ENCODE measurements around the gene UBXN6. TPM values are rescaled to one million over a fixed set of nuclear protein-coding genes. Genes with fewer than 3 reads are reported as not detected.

The UBXN6 gene
- total RNA-seq, 4 donors from 2014 or later: 72.2 to 314 (median 132) TPM

DNA sequence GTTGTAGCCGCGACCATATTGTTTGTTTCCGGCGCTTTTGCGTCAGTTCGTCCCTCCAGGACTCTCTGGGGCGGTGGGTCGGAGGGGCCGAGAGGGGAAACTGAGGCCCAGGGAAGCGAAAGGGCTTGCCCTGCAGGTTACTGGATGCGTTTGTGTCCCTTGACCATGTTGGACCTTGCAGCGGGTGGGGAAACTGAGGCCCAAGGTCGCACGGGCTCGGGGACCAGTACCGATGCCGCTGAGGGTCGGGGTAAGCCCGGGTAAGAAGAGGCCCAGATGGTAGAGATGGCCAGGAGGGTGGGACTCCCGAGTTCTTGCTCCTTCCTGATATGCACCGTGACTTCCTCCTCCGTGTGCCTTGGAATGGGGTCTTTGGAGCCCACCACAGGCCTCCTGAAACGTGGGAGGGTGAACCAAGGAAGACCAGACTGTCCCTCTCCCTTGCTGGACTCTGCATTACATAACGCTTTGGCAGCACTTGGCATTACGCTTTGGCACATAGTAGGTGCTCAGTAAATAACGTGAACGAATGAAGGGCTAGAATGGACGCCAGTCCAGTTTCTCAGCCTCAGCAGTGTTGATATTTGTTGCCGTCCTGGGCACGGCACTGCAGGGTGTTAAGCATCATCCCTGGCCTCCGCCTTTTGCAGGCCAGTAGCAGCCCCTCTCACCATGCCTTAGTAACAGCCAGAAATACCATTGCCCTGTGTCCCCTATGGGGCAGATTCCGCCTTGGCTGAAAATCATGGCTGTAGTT is 54.4 kb downstream of the UBXN6 start:
- in situ Hi-C loops (cut with MboI; ENCODE audit: low pct_ligation_motif_present in 1 of 4, low pct_unique_long_range_greater_than_20kb in 1 of 4, low sequenced_read_pairs in 3 of 4): no loop called here

DNA sequence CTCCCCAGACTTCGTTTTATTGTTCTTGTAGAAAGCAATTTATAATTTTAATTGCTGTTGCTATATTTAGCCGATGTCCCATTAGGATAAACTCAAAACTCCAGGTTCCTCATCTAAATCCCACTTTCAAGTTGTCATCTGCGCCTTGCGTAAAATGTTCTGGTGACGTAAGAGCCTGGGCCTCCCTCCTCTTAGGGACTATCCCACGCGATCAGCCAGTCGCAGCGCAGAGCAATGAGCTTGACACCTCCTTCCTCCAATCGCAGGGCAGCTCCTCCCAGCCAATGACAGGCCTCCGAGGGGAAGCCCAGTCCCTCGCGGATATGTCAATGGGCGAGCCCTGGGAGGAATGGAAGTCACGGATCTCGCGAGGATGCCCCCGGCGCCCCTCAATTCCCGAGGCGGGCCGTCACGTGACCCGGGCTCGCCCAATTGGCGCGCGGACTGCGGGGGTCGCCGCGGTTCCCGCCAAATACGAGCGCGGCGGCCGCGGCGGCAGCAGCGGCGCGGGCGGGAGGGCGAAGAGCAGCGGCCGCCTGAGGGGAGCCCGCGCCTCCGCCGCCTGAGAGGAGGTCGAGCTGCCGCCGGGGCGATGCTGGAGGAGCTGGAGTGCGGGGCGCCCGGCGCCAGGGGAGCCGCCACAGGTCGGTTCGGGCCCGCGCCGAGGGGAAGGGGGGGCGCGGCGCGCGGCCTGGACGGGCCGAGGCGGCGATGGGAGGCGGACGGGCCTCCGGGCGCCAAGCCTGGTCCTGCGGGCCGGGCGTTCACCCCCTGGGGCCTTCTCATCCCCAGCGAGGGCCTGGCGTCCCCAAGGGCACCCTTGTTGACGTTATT is 55.2 kb downstream of the UBXN6 start, which contains the start of gene CHAF1A:
Gene CHAF1A (plus strand): TSS at position 470 of the 834 bp plus-strand sequence. CDS start 123 bp downstream, at position 593.
- 0 to 3% methylated on average over 1 to 13 of the region's 84 CpGs for WGBS, 2 donors (ENCODE audit: low coverage in 1 of 2)
- in situ Hi-C loops (cut with MboI; ENCODE audit: low pct_ligation_motif_present in 1 of 4, low pct_unique_long_range_greater_than_20kb in 1 of 4, low sequenced_read_pairs in 3 of 4): no loop called here

More for the DNA sequence above, 54.4 kb downstream of the UBXN6 start:
- H3K4me3 ChIP-seq: peak overlapping the region; percentile 71 to 88 (median 81)
- H3K9me3 ChIP-seq: no peaks in the 10 kb centered on the region
- H3K27me3 ChIP-seq: no peaks in the 10 kb centered on the region
- intact Hi-C loops (cut with DNase I; ENCODE audit: low total_unique reads): no loop called here
- DNase-seq: no peak
- H3K27ac ChIP-seq: peak overlapping the region; percentile 77 to 95 (median 88)
- WGBS, 2 donors (ENCODE audit: low coverage in 1 of 2): 8% methylated on average over 31 of the region's 32 CpGs; no CpG with 5 or more reads in 1 of the 2 donors
- peaks cover 11 to 40% (median 31%) of the 10 kb centered on the region in 4 donors for H3K4me1 ChIP-seq
- no peaks in the 10 kb centered on the region for H3K36me3 ChIP-seq
- TF ChIP-seq, protein P1, sequence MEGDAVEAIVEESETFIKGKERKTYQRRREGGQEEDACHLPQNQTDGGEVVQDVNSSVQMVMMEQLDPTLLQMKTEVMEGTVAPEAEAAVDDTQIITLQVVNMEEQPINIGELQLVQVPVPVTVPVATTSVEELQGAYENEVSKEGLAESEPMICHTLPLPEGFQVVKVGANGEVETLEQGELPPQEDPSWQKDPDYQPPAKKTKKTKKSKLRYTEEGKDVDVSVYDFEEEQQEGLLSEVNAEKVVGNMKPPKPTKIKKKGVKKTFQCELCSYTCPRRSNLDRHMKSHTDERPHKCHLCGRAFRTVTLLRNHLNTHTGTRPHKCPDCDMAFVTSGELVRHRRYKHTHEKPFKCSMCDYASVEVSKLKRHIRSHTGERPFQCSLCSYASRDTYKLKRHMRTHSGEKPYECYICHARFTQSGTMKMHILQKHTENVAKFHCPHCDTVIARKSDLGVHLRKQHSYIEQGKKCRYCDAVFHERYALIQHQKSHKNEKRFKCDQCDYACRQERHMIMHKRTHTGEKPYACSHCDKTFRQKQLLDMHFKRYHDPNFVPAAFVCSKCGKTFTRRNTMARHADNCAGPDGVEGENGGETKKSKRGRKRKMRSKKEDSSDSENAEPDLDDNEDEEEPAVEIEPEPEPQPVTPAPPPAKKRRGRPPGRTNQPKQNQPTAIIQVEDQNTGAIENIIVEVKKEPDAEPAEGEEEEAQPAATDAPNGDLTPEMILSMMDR (IDR thresholded peaks at IDR 0.05): no peak
- TF ChIP-seq POLR2AphosphoS5 (IDR thresholded peaks at IDR 0.05): no peak
- TF ChIP-seq EP300 (IDR thresholded peaks at IDR 0.05; ENCODE audit: low read depth): no peak
- TF ChIP-seq POLR2A (IDR thresholded peaks at IDR 0.05): no peak

DNA sequence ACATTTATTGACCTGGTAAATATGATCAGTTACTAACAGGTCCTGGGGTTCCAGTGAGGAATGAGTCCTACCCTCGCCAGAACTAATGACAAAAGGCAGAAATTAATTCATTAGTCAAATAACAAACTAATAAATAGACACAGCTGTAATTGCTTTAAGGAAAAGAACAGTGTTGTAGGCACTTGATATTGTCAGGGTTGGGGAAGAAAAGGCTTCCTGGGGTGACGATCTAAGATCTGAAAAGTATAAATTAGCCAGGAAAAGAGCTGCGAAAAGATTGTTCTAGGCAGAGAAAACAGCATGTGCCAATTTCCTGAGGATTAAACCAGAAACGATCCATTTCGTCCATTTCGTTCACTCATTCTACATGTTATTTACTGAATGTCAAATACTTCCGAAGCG is 55.8 kb downstream of the UBXN6 start:
- H3K27ac ChIP-seq: peak overlapping the region; percentile 90 to 95 (median 94)
- DNase-seq: no peak
- H3K36me3 ChIP-seq: no peaks in the 10 kb centered on the region
- H3K27me3 ChIP-seq: no peaks in the 10 kb centered on the region
- WGBS, 2 donors (ENCODE audit: low coverage in 1 of 2): 0 to 1% methylated on average over 8 of the region's 8 CpGs
- no peaks in the 10 kb centered on the region for H3K9me3 ChIP-seq
- in situ Hi-C loops (cut with MboI; ENCODE audit: low pct_ligation_motif_present in 1 of 4, low pct_unique_long_range_greater_than_20kb in 1 of 4, low sequenced_read_pairs in 3 of 4) (no loop called here), intact Hi-C loops (cut with DNase I; ENCODE audit: low total_unique reads) (loop anchor here (2.0 kb wide), 1 partner anchor 31 kb away; no protein-coding TSS in a partner anchor)
- H3K4me1 ChIP-seq: peaks cover 11 to 54% (median 38%) of the 10 kb centered on the region in 4 donors
- TF ChIP-seq, protein P1 (IDR thresholded peaks at IDR 0.05): peak in 1 of 5 experiments; percentile 8
- TF ChIP-seq POLR2AphosphoS5 (IDR thresholded peaks at IDR 0.05): no peak
- H3K4me3 ChIP-seq: peak overlapping the region; percentile 13 to 49 (median 19)

More for the DNA sequence above, 55.2 kb downstream of the UBXN6 start, which contains the start of gene CHAF1A:
- peaks cover 11 to 48% (median 34%) of the 10 kb centered on the region in 4 donors for H3K4me1 ChIP-seq
- H3K4me3 ChIP-seq: peak within 1 kb of the TSS; percentile 71 to 88 (median 81)
- intact Hi-C loops (cut with DNase I; ENCODE audit: low total_unique reads): no loop called here
- no peaks in the 10 kb centered on the region for H3K27me3 ChIP-seq
- peak within 1 kb of the TSS; percentile 90 to 95 (median 94) for H3K27ac ChIP-seq
- no peaks in the 10 kb centered on the region for H3K9me3 ChIP-seq
- H3K36me3 ChIP-seq: no peaks in the 10 kb centered on the region
- TF ChIP-seq, protein P1 (IDR thresholded peaks at IDR 0.05): no peak
- TF ChIP-seq POLR2A (IDR thresholded peaks at IDR 0.05) (peak; percentile 26), EP300 (IDR thresholded peaks at IDR 0.05; ENCODE audit: low read depth) (no peak), POLR2AphosphoS5 (IDR thresholded peaks at IDR 0.05) (peak; percentile 81 to 86 (median 82))
- DNase-seq: peak; percentile 99
